DLD1 (cell line): ENCODE data around the gene URB1.
"Not testable (repeated sequence)": the region's sequence is repeated elsewhere in the genome, so short reads cannot be mapped to it uniquely, and the experiment has no call there.

Experiments used
- in situ Hi-C: cut with HindIII; loops from 2 replicates; pipeline ENCODE4 v1.10.0; 2017; ENCODE audit warnings: low sequenced_read_pairs

Gene URB1

DNA sequence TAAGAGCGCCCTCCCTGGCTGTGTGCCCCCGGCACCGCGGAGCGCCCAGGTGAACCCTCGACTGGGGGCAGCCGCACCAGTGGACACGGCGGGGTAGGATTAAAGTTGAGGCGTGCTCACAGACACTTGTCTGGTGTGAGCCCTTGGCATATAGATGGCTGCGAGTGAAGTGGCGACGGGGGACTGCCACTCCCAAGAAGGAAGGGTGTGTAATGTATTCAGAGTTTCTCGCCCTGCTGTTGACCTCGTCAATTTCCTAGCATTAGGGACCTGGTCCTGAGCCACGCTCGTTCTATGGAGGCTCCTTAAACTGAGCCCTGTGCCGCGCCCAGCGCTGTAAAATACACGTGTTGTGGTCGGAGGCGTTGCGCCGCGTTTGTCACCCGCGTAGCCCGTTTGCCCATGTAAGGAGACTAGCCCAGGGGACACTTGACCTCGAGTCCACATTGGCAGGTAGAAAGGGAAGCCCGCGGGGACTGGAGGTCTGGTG is 20.2 kb upstream of the URB1 start:
- in situ Hi-C loops: loop anchor here (25.0 kb wide), 1 partner anchor 99 kb away; no protein-coding TSS in a partner anchor

GRCh38 chr21:32412162-32413014 is 19.6 kb upstream of the URB1 start, which contains the start of gene EVA1C:
Gene EVA1C (plus strand): TSS chr21:32412706. CDS start chr21:32412854, 148 bp downstream.
- in situ Hi-C loops: loop anchor here (25.0 kb wide), 1 partner anchor 100 kb away; no protein-coding TSS in a partner anchor

DNA sequence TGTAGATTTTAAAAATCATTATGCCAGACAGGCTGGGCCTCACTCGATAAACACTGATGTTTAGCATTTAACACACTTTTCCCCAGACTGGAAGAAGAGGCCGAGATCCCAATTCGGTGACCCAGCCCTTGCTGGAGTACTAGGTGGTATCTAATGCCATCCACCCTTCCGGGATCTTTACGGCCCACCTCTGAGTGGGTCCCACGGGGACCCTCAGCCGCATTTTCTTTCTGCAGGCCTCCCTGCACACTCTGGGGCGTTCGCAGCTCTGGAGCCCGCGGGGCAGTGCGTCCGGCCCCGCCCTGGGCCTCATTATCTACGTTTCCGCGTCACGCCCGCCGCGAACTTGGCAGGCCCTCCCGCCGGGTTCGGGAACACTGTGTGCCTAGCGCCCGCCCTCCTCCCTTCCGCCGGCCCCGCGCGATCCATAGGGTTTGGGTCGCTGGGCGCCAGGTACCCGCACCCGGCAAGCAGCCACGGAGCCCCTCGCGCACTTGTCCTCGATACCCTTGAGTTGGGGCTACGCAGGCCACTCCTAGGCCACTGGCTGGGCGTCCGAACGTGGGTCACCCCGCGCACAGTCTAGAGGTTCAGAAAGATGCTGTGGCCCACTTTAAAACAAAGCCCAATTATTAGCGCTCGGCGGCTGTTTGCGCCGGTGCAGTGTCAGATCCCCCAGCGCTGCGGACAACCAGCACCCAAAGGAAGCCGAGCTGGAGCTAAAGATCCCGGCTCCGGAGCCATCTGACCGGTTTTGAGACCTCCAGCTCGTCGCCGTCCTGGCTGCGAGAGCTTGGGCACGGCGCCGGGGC is 18.7 kb upstream of the URB1 start:
- in situ Hi-C loops: loop anchor here (25.0 kb wide), 1 partner anchor 101 kb away; no protein-coding TSS in a partner anchor

GRCh38 chr21:32410916-32411315 is 18.1 kb upstream of the URB1 start:
- in situ Hi-C loops: loop anchor here (25.0 kb wide), 1 partner anchor 101 kb away; no protein-coding TSS in a partner anchor

DNA sequence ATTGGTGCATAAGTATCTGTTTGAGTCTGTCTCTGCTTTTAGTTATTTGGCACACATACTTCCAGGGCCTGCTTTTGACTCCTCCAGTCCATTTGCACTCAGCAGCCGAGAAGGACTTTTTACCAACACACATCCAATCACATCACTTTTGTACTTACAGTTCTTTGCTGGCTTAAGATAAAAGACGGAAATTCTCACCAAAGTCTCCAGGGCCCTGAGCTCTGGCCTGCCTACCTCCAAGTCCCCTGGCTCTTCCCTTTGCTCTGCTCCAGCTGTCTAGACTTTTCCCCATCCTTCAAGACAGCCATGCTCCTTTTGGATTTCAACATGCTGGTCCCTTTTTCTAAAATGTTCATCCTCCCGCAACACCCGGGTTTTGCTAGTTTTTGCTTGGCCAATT is 17.5 kb upstream of the URB1 start:
- in situ Hi-C loops: loop anchor here (25.0 kb wide), 1 partner anchor 102 kb away; no protein-coding TSS in a partner anchor

- in situ Hi-C loops: loop anchor here (10.0 to 25.0 kb wide), 2 partner anchors 106 to 198 kb away; no protein-coding TSS in a partner anchor
Measured at GRCh38 chr21:32406405-32406804, 13.6 kb upstream of the URB1 start.

- in situ Hi-C loops: loop anchor here (10.0 to 25.0 kb wide), 2 partner anchors 109 to 202 kb away; no protein-coding TSS in a partner anchor
Measured at GRCh38 chr21:32403201-32403777, 10.5 kb upstream of the URB1 start.

GRCh38 chr21:32393677-32394001 is 827 bp upstream of the URB1 start:
- in situ Hi-C loops: no loop called here

GRCh38 chr21:32392299-32392879 is 423 bp downstream of the URB1 start:
- in situ Hi-C loops: no loop called here

DNA sequence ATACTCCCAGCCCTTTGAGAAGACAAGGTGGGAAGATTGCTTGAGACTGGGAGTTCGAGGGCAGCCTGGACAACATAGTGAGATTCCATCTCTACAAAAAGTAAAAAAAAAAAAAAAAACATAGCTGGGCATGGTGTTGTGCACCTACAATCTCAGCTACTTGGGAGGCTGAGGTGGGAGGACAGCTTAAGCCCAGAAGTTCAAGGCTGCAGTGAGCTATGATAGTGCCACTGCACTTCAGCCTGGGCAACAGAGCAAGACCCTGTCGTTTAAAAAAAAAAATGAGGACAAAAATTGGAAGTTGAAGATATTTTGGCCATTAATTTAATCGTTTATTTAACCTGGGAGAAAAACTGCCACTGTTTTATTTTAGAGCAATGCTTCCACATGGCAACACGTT is 1.1 kb downstream of the URB1 start:
- in situ Hi-C loops: no loop called here

DNA sequence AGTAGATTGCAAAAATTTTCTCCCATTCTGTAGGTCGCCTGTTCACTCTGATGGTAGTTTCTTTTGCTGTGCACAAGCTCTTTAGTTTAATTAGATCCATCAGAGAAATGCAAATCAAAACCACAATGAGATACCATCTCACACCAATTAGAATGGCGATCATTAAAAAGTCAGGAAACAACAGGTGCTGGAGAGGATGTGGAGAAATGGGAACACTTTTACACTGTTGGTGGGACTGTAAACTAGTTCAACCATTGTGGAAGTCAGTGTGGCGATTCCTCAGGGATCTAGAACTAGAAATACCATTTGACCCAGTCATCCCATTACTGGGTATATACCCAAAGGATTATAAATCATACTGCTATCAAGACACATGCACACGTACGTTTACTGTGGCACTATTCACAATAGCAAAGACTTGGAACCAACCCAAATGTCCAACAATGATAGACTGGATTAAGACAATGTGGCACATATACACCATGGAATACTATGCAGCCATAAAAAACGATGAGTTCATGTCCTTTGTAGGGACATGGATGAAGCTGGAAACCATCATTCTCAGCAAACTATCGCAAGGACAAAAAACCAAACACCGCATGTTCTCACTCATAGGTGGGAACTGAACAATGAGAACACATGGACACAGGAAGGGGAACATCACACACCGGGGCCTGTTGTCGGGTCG is 2.1 kb downstream of the URB1 start:
- in situ Hi-C loops: not testable (repeated sequence)

DNA sequence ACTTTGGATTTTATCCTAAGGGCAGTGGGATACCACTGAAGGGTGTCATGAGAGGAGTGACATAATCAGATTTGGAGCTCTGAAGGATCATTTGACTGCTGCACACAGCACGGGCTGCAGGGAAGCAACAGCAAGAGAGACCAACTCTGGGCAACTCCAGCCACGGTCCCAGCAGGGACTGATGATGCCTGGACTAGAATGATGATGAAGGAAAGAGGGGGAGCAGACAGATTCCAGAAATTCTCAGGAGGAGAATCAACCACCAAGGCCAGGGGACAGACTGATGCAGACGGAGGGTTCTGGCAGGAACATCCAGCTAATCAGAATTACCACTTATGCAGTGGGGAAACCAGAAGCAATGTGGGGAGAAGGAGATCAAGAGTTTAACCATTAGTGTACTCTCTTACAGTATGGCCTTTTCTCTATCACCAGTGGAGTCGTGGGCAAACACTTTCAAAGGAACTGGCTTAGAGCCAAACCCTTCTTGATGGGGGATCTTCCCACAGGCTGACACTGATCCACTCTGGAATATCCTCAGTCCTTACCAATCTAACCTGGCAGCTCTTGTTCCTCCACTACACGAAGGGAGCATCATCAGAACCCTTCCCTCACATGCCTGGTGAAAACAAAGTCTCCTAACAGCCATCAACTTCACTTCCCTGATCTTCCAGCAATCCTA is 3.3 kb downstream of the URB1 start:
- in situ Hi-C loops: no loop called here

DNA sequence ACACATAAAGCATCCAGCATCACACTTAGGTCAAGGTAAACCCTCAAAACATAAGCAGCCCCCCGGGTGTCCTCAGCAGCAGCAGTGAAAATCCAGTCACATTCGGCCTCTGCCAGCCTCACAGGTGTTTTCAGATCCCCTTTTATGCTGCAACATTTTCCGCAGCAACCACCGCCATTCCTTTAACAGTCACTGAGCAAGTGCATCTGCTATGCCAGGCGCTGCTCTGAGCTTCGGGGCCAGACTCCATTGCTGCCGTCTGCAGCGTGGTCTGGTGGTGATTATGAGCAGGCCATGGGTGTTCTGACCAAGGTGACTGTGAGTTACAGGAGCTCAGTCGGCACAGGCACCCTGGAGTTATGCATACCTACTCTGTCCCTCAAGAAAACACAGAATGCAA is 4.5 kb downstream of the URB1 start:
- in situ Hi-C loops: no loop called here

DNA sequence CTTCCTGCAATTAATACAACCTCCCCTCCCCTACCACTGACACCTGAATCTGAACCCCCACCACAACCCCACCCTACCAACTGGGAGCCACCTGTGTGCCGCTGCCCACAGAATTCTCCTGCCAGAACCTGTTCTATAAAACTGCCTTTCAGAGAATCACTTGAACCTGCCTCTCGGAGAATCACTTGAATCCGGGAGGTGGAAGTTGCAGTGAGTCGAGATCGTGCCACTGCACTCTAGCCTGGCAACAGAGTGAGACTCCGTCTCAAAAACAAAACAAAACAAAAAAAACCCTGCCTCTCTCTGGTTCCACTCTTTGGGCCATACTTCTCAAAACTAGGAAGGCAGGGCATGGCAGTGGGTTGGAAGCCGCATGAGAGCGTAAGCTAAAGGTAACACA is 5.7 kb downstream of the URB1 start:
- in situ Hi-C loops: no loop called here

DNA sequence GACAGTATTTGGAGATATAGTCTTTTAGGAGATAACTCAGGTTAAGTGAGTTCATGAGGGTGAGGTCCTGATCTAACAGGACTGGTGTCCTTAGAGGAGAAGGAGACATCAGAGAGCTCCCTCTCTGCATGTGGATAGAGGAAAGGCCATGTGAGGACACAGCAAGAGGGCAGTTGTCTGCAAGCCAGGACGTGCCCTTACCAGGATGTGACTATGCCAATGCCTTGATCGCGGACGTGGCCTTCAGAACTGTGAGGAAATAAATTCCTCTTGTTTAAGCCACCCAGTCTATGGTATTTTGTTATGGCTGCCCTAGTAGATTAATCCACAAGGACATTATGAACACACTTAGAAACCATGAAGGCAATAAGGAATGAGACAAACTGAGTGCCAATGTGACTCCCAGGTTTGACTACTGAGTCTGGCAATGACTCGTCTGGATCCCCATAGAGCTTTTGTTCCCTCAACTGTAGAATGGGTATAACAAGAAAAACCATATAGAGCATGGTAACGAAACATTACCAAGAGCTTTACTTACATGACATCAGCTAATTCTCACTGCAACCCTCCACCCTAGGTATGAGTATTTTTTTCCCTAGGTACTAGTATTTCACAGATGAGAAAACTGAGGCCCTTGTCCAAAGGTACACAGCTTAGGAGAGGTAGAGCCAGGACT is 6.5 kb downstream of the URB1 start:
- in situ Hi-C loops: no loop called here

- in situ Hi-C loops: no loop called here
Measured at GRCh38 chr21:32383812-32384211, 9.0 kb downstream of the URB1 start.

- in situ Hi-C loops: no loop called here
Measured at GRCh38 chr21:32382108-32382644, 10.6 kb downstream of the URB1 start.

DNA sequence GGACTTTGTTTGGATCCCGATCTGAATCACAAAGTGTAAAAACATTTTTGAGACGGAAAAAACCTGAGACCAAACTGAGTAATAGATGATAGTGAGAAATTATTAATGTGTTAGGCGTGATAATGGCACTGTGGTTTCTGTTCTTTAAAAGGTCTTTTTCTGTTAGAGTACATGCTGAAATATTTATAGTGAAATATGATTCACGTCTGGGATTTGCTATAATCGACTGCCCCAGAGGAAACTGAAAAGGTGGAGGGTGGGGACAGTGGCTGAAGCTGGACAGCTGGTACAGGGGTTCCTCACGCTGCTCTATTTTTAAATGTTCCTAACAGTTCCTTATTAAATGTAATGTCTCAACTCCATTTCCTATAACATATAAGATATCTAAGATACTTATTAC is 11.2 kb downstream of the URB1 start:
- in situ Hi-C loops: no loop called here

DNA sequence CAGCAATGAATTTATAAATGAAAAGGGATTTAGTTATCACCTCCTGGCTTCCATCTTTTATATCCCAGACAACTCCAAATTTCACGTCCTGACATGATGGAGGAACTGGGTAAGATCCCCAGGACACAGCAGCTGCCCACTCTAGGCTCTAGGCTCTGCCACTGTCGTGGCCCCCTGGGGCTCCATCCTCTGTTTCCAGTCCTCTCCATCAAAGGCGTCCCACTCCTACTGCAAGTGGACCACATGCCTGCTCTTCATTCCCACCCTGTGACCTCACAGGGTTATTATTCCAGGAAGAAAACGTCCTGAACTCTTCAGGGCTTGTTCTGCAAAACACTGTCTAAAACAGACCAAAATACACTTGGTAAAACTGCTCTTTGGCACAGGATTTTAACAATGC is 11.9 kb downstream of the URB1 start:
- in situ Hi-C loops: no loop called here
